Progenitor cell of endocrine pancreas (in vitro differentiated cells): ENCODE measurements around the gene MGAT5B. TPM values are rescaled to one million over a fixed set of nuclear protein-coding genes. Genes with fewer than 3 reads are reported as not detected.

ENCODE experiments used
- DNase-seq: peaks from one replicate; pipeline ENCODE4 v3.0.0; 2021; ENCODE audit warnings: low spot score; ENCODE audit not compliant: unreplicated experiment
- H3K27ac Mint-ChIP-seq: 2 replicates; pipeline ENCODE4 v1.8.0; 2021; ENCODE audit warnings: mild to moderate bottlenecking, moderate library complexity, mixed read lengths
- H3K27me3 Mint-ChIP-seq: 2 replicates; pipeline ENCODE4 v1.8.0; 2021; ENCODE audit warnings: mixed read lengths
- H3K36me3 Mint-ChIP-seq: 2 replicates; pipeline ENCODE4 v1.8.0; 2022; ENCODE audit warnings: mixed read lengths; ENCODE audit not compliant: insufficient read depth
- H3K4me1 Mint-ChIP-seq: 2 replicates; pipeline ENCODE4 v1.8.0; 2021; ENCODE audit warnings: low read depth, mixed read lengths
- H3K4me3 Mint-ChIP-seq: 2 replicates; pipeline ENCODE4 v1.8.0; 2021; ENCODE audit warnings: low read depth, mild to moderate bottlenecking, moderate library complexity, mixed read lengths
- H3K9me3 Mint-ChIP-seq: 2 replicates; pipeline ENCODE4 v1.8.0; 2021; ENCODE audit warnings: low read depth, mixed read lengths
- CTCF ChIP-seq: fragments of 200-600 bp; sonication (generic); IDR thresholded peaks from one replicate; pipeline ENCODE4 v1.5.0; 2021; ENCODE audit warnings: antibody characterized with exemption, mild to moderate bottlenecking; ENCODE audit not compliant: unreplicated experiment
- total RNA-seq: library from RNA; stranded (reverse); gene quantifications from 2 replicates; pipeline ENCODE4 v1.2.1, GENCODE V29; 2021

The MGAT5B gene
- total RNA-seq, 1 donor from 2014 or later = 2.8 TPM

GRCh38 chr17:76907352-76907751, 39.1 kb downstream of the MGAT5B start:
- no peak overlapping the region for H3K4me3 Mint-ChIP-seq
- H3K4me1 Mint-ChIP-seq = no peaks in the 10 kb centered on the region
- peaks cover 3% of the 10 kb centered on the region for H3K9me3 Mint-ChIP-seq

GRCh38 chr17:76909971-76910760, 42.0 kb downstream of the MGAT5B start:
- Mint-ChIP-seq H3K9me3 (peaks cover 3% of the 10 kb centered on the region), H3K4me1 (peaks cover 5% of the 10 kb centered on the region), H3K27ac (no peak overlapping the region), H3K27me3 (peaks cover 69% of the 10 kb centered on the region), H3K36me3 (no peaks in the 10 kb centered on the region), H3K4me3 (no peak overlapping the region)
- TF ChIP-seq CTCF = no peak
- DNase-seq = peak; percentile 80

More at GRCh38 chr17:76907352-76907751, 39.1 kb downstream of the MGAT5B start:
- Mint-ChIP-seq H3K36me3 (no peaks in the 10 kb centered on the region), H3K27ac (no peak overlapping the region), H3K27me3 (peaks cover 41% of the 10 kb centered on the region)
- no peak for DNase-seq
- no peak for TF ChIP-seq CTCF

DNA sequence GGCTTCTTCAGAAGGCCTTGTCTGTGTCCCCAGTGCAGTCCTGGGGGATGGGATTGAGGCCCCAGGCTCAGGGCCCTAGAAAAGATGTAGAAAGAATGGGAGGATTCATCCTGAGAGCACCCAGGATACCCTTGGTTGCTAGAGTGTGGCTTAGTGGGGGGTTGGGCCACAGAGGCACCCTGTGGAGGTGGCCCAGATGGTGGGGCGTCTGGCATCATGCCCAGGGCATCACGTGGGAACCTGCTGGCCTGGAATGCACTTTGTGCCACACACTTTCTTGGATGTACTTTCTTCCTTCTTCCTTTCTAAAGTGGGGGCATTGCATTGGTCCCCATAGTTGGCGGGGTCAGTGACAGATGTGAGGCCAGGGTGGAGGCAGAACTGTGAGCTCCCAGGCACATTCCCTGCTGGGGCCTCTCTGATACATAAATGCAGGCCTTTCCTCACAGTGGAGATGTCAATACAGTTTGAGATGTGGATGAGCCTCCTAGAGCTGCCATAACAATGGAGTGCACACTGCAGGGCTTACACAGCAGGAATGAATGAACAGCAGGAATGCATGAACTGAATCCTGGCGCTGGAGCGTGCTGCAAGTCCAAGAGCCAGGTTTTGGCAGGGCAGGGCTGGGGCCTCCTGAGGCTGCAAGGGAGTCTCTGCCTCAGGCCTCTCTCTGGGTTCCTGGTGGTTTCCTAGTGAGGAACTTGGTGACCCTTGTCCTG, 43.3 kb downstream of the MGAT5B start:
- Mint-ChIP-seq H3K4me1 (peaks cover 5% of the 10 kb centered on the region), H3K36me3 (no peaks in the 10 kb centered on the region), H3K9me3 (peaks cover 3% of the 10 kb centered on the region), H3K4me3 (no peak overlapping the region), H3K27ac (no peak overlapping the region), H3K27me3 (peaks cover 76% of the 10 kb centered on the region)
- no peak for TF ChIP-seq CTCF
- no peak for DNase-seq

- Mint-ChIP-seq H3K4me1 (peaks cover 5% of the 10 kb centered on the region), H3K9me3 (peaks cover 2% of the 10 kb centered on the region), H3K4me3 (no peak overlapping the region), H3K27ac (no peak overlapping the region), H3K36me3 (no peaks in the 10 kb centered on the region), H3K27me3 (peaks cover 83% of the 10 kb centered on the region)
- TF ChIP-seq CTCF = no peak
- DNase-seq = no peak
These were observed 44.4 kb downstream of the MGAT5B start for GRCh38 chr17:76912421-76913164.

DNA sequence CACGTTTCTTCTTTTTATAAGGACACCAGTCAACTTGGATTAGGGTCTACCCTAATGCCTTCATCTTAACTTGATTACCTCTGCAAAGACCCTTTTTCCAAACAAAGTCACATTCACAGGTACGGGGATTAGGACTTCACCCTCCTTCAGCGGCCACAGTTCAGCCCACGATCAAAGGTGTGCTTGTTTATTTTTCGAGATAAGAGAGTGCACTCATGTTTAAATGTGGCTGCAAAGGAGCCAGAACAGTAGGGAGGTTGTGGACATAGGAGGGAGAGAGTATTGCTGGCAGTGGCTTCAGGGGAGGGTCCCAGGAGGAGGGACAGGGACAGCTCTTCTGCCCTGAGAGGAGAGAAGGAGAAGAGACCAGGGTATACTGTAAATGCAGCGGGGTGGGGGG, 46.7 kb downstream of the MGAT5B start:
- no peak overlapping the region for H3K4me3 Mint-ChIP-seq
- H3K9me3 Mint-ChIP-seq = no peaks in the 10 kb centered on the region
- H3K27me3 Mint-ChIP-seq = peaks cover 91% of the 10 kb centered on the region
- TF ChIP-seq CTCF = no peak
- no peaks in the 10 kb centered on the region for H3K36me3 Mint-ChIP-seq
- peak overlapping the region; percentile 62 for H3K27ac Mint-ChIP-seq
- H3K4me1 Mint-ChIP-seq = peaks cover 5% of the 10 kb centered on the region
- DNase-seq = no peak
